ENCODE results near the gene CCDC112.

- TF ChIP-seq, protein P1, sequence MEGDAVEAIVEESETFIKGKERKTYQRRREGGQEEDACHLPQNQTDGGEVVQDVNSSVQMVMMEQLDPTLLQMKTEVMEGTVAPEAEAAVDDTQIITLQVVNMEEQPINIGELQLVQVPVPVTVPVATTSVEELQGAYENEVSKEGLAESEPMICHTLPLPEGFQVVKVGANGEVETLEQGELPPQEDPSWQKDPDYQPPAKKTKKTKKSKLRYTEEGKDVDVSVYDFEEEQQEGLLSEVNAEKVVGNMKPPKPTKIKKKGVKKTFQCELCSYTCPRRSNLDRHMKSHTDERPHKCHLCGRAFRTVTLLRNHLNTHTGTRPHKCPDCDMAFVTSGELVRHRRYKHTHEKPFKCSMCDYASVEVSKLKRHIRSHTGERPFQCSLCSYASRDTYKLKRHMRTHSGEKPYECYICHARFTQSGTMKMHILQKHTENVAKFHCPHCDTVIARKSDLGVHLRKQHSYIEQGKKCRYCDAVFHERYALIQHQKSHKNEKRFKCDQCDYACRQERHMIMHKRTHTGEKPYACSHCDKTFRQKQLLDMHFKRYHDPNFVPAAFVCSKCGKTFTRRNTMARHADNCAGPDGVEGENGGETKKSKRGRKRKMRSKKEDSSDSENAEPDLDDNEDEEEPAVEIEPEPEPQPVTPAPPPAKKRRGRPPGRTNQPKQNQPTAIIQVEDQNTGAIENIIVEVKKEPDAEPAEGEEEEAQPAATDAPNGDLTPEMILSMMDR (IDR thresholded peaks at IDR 0.05) = peak; percentile 45 to 75 (median 56)
- no peak for TF ChIP-seq EP300 (IDR thresholded peaks at IDR 0.05)
- TF ChIP-seq POLR2A (IDR thresholded peaks at IDR 0.05) = no peak
- no peak for TF ChIP-seq POLR2AphosphoS5 (IDR thresholded peaks at IDR 0.05)
Measured at GRCh38 chr5:115246361-115246991, 50.0 kb downstream of the CCDC112 start.

Measured in gastroesophageal sphincter (tissue), 3 donors.